GM20000 (cell line): ENCODE data around the gene KCNJ11.

Experiments used
- DNase-seq: peaks from one replicate; pipeline ENCODE4 v3.0.0; 2012; ENCODE audit warnings: low spot score
- CTCF ChIP-seq: IDR thresholded peaks from 2 replicates; pipeline ENCODE4 v1.5.1; 2012; ENCODE audit warnings: mild to moderate bottlenecking, control low read depth; ENCODE audit errors: extremely low read depth, missing control alignments

Gene KCNJ11

GRCh38 chr11:17343907-17344306, 44.6 kb downstream of the KCNJ11 start:
- no peak for TF ChIP-seq CTCF
- no peak for DNase-seq

GRCh38 chr11:17343257-17343656, 45.2 kb downstream of the KCNJ11 start:
- DNase-seq, result no peak
- no peak for TF ChIP-seq CTCF
